ENCODE measurements around the gene MRE11. TPM values are rescaled to one million over a fixed set of nuclear protein-coding genes. Genes with fewer than 3 reads are reported as not detected.
"Not testable (repeated sequence)": the region's sequence is repeated elsewhere in the genome, so short reads cannot be mapped to it uniquely, and the experiment has no call there.

Gene MRE11
- total RNA-seq, 1 donor from 2014 or later: 26.1 TPM

GRCh38 chr11:94424011-94424410 lies 69.6 kb downstream of the MRE11 start:
- no peak for DNase-seq (ENCODE audit: low spot score)

- no peak for DNase-seq (ENCODE audit: low spot score)
These were observed 70.1 kb downstream of the MRE11 start for GRCh38 chr11:94423507-94423906.

DNA sequence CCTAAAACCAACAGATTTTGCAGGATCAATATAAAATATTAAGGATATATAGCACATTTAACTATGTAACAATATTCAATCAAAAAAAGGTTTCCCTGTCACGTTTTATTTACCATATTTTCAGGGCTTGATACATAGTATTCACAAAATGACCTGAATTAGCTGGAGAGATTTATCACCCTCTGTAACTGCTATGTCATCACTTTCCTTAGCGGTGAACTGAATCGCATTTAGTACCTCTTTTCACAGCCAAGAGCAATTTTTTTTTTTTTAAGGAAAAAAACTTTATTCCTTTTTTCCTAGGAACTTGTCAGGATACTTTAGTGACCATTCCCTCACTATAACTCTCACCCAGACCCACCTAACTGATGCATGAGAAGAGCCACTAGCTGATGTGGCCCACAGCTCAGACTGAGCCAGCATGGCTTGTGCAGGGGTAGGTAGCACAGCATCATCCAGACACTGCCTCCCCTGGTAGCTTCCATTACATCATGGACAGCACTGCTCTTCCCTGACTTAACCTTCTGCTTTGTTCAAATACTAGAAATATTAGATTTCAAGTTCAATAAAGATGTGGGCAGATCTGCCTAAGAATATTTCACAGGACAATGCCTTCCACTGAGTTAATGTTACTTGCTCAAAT lies 75.4 kb downstream of the MRE11 start:
- no peak for DNase-seq (ENCODE audit: low spot score)

DNA sequence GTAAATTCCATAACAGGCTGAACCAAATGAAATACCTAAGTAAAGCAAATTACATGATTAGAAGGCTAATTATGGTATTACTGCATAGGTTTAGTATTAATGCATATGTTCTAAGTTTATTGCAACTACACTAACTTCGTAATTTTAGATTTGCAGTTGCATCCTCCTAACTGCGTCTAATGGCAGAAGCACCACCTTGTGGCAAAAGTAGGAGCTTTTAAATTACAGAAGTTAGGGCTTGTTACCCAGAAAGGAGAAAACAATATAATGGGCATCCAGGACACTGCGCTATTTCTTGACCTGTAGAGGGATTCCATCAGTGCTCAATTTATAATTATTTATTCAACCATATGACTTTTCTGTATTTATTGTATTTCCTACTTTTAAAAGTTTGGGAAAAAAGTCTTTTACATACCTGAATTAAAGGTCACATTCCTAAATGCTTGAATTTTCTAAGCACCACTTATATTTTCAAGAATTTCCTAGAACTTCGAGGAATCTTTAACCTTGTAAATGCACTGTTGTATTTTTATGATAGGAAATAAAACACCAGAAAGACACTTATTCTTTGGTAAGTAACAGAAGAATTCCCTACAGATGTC lies 76.2 kb downstream of the MRE11 start:
- no peak for DNase-seq (ENCODE audit: low spot score)

- DNase-seq (ENCODE audit: low spot score): no peak
These were observed 88.4 kb downstream of the MRE11 start for GRCh38 chr11:94405062-94405833.

GRCh38 chr11:94402355-94402754 lies 91.3 kb downstream of the MRE11 start:
- no peak for DNase-seq (ENCODE audit: low spot score)

- no peak for DNase-seq (ENCODE audit: low spot score)
These were observed 91.8 kb downstream of the MRE11 start for GRCh38 chr11:94401773-94402265.

DNA sequence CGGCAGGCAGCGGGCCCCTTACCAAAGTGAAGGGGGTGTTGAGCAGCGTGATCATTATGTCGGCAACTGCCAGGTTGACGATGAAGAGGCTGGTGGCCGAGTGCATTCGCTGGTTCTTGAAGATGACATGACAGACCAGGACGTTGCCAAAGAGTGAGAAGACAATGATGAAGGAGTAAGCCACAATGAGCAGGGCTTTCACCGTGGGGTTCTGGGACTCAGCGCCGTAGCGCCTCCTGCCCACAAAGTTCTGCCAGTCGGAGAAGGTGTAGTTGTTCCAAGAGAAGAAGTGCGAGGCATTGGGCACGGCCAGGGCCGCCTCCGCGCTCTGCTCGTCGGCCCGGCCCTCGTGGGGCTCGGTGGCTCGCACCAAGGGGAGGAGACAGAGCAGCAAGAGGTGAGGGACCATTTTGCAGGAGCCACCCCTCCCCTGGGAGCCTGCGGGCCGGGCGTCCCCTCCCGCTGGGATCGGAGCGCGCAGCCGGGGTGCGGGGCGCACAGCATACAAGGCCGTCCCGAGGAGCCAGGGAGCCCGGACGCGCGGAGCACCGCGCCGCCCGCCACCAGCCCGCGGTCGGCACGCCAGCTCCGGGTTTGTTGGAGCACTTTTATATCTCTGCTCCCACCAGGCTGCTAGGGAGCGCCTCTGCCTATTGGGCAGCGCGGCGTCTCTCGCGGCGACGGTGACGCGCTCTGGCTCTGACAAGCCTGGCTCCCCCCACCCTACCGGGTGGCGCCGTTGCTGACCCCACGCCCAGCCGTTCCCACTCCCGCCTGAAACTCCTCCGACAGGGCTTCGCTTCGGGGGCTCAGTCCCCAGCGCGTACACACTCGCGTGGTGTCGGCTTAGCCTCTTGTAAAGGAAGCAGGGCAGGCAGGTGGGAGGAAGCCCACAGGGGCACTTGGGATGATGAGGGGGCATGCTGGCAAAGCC lies 92.5 kb downstream of the MRE11 start, which contains the start of gene GPR83:
Gene GPR83, minus strand, starts transcription at position 581 of the 934 bp plus-strand sequence. Its CDS starts 172 bp downstream, at position 409.
- no peak for DNase-seq (ENCODE audit: low spot score)

DNA sequence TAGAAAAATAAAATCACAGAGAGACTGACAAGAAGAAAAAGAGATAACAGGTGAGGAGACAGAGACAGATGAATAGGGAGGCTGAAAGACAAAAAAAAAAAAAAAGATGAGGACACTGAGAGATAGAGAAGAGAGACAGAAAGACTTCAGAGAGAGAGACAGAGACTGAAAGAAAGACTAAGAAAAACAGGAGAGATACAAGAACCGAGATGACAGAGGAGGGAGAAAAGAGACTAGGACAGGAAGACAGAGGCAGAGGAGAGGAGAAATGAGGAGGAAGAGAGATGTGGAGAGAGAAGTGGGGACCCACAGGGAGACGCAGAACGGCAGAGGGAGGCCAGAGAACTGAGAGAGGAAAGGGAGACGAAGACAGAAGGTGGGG lies 93.2 kb downstream of the MRE11 start:
- no peak for DNase-seq (ENCODE audit: low spot score)

DNA sequence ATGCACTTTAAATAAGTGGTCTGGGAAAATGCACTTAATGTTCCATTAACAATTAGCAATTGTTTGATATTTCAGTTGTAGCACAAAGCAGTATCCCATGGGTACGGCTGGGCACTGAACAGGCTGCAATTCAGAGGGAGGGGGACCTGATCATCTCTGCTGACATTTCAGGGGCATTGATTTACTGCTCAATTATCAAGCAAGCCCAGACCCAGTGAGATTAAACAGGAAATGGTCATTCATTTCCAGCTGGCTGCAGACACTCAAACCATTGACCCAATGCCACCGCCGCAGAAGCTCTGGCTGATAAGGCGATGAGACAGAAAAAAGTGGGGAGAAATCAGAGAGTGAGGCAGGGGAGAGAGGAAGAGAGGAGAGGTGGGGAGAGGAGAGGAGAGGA lies 93.6 kb downstream of the MRE11 start:
- DNase-seq (ENCODE audit: low spot score): no peak

GRCh38 chr11:94398101-94398500 lies 95.5 kb downstream of the MRE11 start:
- no peak for DNase-seq (ENCODE audit: low spot score)

GRCh38 chr11:94396282-94396681 lies 97.4 kb downstream of the MRE11 start:
- DNase-seq (ENCODE audit: low spot score): no peak

GRCh38 chr11:94391937-94392336 lies 101.7 kb downstream of the MRE11 start:
- DNase-seq (ENCODE audit: low spot score): not testable (repeated sequence)

DNA sequence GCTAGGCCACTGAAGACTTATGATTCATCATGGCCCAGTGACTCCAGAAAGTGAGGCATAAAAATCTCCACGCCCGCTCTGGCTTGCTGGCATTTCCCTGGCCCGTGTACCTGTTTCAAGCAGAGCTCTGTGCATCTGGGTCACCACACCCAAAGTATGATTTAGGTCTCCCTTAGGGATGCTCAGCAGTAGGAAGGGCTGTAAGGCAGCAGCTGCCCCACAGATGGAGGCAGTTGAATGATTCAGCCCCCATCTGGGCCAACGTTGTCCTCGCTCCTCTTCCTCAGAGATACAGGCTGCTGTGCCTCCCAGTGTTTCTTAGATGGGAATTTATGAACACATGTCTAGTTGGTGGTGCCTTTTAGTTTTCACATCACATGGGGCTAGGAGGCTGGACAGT lies 114.0 kb downstream of the MRE11 start:
- DNase-seq (ENCODE audit: low spot score): no peak

DNA sequence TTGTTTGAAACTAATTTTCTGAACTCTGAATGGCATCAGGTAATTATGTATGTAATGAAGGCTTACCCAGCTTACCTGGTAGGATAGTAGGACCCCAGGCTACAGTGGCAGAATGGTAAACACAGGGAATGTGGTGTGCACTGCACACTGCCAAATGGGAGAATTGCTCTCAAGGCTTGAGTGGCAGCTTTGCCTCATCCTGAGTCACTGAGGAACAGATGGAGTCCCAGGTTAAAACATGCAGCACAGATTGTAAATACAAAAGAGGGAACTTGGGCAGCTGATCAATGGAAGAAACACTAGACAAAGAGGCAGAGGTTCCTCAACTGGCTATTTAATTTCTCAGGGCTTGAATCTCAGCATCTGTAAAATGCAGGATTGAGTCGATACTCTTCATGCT lies 116.8 kb downstream of the MRE11 start:
- DNase-seq (ENCODE audit: low spot score): no peak

GRCh38 chr11:94370576-94370975 lies 123.1 kb downstream of the MRE11 start:
- not testable (repeated sequence) for DNase-seq (ENCODE audit: low spot score)

Other genes with a start within 250 kb of the MRE11 start
- not detected for gene IZUMO1R, start 189.3 kb downstream of the MRE11 start, total RNA-seq
- not detected for gene GPR83, start 92.4 kb downstream of the MRE11 start, total RNA-seq
- gene ANKRD49, start 140 bp upstream of the MRE11 start, total RNA-seq: 13.9 TPM
- gene C11orf97, start 18.6 kb upstream of the MRE11 start, total RNA-seq: not detected
- 6.6 TPM for gene FUT4, start 50.1 kb upstream of the MRE11 start, total RNA-seq
- 3.7 TPM for gene PIWIL4, start 73.5 kb upstream of the MRE11 start, total RNA-seq